ENCODE measurements around the gene CECR2.

DNA sequence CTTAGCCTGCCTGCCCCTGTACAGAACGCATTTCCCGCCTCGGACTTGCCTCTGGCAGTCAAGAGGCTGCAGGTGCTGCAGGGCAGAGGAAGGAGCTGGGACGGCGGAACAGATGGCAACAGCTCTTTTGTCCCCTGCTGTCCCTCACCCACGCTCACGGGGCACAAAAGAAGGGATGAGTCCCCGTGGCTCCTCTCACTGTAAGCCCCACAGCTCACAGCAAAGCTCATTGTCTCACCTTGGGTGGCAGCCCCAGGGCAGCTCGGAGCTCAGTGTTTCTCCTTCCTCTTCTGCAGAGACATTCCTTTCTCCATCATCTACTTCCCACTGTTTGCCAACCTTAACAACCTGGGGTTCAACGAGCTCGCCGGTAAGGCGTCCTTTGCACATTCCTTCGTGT, 218.4 kb downstream of the CECR2 start:
- TF ChIP-seq, protein P1, sequence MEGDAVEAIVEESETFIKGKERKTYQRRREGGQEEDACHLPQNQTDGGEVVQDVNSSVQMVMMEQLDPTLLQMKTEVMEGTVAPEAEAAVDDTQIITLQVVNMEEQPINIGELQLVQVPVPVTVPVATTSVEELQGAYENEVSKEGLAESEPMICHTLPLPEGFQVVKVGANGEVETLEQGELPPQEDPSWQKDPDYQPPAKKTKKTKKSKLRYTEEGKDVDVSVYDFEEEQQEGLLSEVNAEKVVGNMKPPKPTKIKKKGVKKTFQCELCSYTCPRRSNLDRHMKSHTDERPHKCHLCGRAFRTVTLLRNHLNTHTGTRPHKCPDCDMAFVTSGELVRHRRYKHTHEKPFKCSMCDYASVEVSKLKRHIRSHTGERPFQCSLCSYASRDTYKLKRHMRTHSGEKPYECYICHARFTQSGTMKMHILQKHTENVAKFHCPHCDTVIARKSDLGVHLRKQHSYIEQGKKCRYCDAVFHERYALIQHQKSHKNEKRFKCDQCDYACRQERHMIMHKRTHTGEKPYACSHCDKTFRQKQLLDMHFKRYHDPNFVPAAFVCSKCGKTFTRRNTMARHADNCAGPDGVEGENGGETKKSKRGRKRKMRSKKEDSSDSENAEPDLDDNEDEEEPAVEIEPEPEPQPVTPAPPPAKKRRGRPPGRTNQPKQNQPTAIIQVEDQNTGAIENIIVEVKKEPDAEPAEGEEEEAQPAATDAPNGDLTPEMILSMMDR (IDR thresholded peaks at IDR 0.05; ENCODE audit: low read depth, low read length, poor library complexity, severe bottlenecking): no peak
- TF ChIP-seq EZH2phosphoT487 (IDR thresholded peaks at IDR 0.05; ENCODE audit: borderline replicate concordance, low read length): no peak

All from DOHH2 (cell line).